Choroid plexus epithelial cell (primary cell): ENCODE measurements around the gene DEFB129.

Experiments used
- DNase-seq: peaks from one replicate; pipeline ENCODE4 v3.0.0-alpha.2; 2010; ENCODE audit warnings: low read depth
- H3K4me3 ChIP-seq: 2 replicates; pipeline ENCODE4 v1.5.1; 2011; ENCODE audit warnings: low read depth, mild to moderate bottlenecking, control low read depth, low read length, moderate library complexity
- TF ChIP-seq, protein P1 (sequence below): conservative IDR thresholded peaks from 2 replicates; pipeline ENCODE4 v1.5.1; 2011; ENCODE audit warnings: low read depth, mild to moderate bottlenecking, control low read depth, inconsistent platforms, low read length, moderate library complexity

The DEFB129 gene

GRCh38 chr20:208942-209566 is 18.0 kb upstream of the DEFB129 start:
- peak; percentile 88 for DNase-seq
- TF ChIP-seq, protein P1, sequence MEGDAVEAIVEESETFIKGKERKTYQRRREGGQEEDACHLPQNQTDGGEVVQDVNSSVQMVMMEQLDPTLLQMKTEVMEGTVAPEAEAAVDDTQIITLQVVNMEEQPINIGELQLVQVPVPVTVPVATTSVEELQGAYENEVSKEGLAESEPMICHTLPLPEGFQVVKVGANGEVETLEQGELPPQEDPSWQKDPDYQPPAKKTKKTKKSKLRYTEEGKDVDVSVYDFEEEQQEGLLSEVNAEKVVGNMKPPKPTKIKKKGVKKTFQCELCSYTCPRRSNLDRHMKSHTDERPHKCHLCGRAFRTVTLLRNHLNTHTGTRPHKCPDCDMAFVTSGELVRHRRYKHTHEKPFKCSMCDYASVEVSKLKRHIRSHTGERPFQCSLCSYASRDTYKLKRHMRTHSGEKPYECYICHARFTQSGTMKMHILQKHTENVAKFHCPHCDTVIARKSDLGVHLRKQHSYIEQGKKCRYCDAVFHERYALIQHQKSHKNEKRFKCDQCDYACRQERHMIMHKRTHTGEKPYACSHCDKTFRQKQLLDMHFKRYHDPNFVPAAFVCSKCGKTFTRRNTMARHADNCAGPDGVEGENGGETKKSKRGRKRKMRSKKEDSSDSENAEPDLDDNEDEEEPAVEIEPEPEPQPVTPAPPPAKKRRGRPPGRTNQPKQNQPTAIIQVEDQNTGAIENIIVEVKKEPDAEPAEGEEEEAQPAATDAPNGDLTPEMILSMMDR = peak; percentile 72
- H3K4me3 ChIP-seq = no peak overlapping the region

DNA sequence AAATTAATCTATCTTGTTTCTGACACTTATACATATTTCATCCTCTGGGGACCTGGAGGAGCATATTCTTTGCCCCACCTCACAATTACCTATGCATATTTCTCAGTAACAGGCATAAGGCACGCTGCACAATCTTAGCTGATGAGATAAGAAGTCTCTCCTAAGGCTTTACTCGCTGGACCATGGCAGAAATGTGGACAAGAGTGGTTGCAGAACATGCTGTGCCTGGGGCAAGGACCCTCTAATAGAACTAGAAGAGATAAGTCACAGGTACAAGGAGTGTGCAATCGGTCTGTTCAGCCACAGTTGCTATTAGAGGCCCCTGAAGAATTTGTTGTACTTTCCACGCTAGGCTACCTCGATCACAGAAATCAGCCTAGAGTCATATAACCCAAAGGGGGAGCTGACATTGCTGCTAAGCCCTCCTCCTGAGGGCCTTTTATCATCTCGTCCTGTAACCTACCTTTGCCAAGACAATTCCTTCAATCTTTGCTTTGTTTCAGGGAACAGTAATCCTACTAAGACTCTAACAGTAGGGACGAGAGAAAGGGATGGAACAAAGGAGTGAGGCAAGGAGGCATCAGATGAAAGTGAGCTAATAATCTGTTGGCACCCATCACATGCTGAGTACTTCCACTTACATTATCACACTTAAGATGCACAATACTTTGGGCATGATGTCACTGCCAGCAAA is 16.1 kb upstream of the DEFB129 start:
- TF ChIP-seq, protein P1 = no peak
- H3K4me3 ChIP-seq = no peak overlapping the region
- no peak for DNase-seq

- TF ChIP-seq, protein P1 = no peak
- no peak for DNase-seq
- H3K4me3 ChIP-seq = no peak overlapping the region
Observed at GRCh38 chr20:214383-214782, 12.7 kb upstream of the DEFB129 start.

DNA sequence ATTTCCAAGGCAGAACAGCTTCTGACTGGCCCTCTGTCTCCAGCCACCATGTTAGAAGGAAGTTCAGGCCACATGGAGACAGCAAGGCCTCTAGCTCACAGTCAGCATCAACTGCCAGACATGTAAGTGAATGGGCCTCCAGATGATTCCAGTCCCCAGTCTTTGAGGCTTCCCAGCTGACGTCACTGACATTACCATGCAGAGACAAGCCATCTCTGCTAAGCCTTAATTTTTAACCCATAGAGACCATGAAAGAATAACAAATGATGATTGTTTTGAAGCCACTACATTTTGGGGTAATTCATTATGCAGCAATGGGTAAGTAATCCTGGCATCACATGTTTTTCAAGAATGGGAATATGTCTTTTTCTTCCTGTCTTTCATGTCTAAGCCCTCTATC is 11.3 kb upstream of the DEFB129 start:
- H3K4me3 ChIP-seq = no peak overlapping the region
- TF ChIP-seq, protein P1 = no peak
- no peak for DNase-seq

- H3K4me3 ChIP-seq = no peak overlapping the region
- TF ChIP-seq, protein P1 = no peak
- DNase-seq = no peak
Observed at GRCh38 chr20:217266-217665, 9.8 kb upstream of the DEFB129 start.

- H3K4me3 ChIP-seq = no peak overlapping the region
- DNase-seq = peak; percentile 41
- TF ChIP-seq, protein P1 = peak; percentile 55
Observed at GRCh38 chr20:219290-220115, 7.6 kb upstream of the DEFB129 start.
